Type B pancreatic cell (in vitro differentiated cells): ENCODE measurements around the gene CCDC106. TPM values are rescaled to one million over a fixed set of nuclear protein-coding genes. Genes with fewer than 3 reads are reported as not detected.

Source experiments
- DNase-seq: peaks from one replicate; pipeline ENCODE4 v3.0.0; 2021; ENCODE audit warnings: mixed read lengths; ENCODE audit not compliant: unreplicated experiment; ENCODE audit errors: extremely low spot score
- H3K27ac Mint-ChIP-seq: 2 replicates; pipeline ENCODE4 v1.8.0; 2021; ENCODE audit warnings: mild to moderate bottlenecking, mixed read lengths
- H3K27me3 Mint-ChIP-seq: 2 replicates; pipeline ENCODE4 v1.8.0; 2021; ENCODE audit warnings: mixed read lengths
- H3K36me3 Mint-ChIP-seq: 2 replicates; pipeline ENCODE4 v1.8.0; 2021; ENCODE audit warnings: mixed read lengths
- H3K4me1 Mint-ChIP-seq: one replicate; pipeline ENCODE4 v1.8.0; 2021; ENCODE audit warnings: mixed read lengths; ENCODE audit not compliant: unreplicated experiment
- H3K4me3 Mint-ChIP-seq: 2 replicates; pipeline ENCODE4 v1.8.0; 2021; ENCODE audit warnings: mild to moderate bottlenecking, mixed read lengths
- H3K9me3 Mint-ChIP-seq: 2 replicates; pipeline ENCODE4 v1.8.0; 2021; ENCODE audit warnings: mixed read lengths
- CTCF ChIP-seq: fragments of 200-600 bp; sonication (generic); conservative IDR thresholded peaks from 2 replicates; pipeline ENCODE4 v1.5.0; 2021; ENCODE audit warnings: antibody characterized with exemption, mild to moderate bottlenecking
- total RNA-seq: library from RNA; stranded (reverse); gene quantifications from 2 replicates; pipeline ENCODE4 v1.2.1, GENCODE V29; 2021; ENCODE audit warnings: low replicate concordance

The CCDC106 gene
- total RNA-seq, 1 donor from 2014 or later, result 18.1 TPM

DNA sequence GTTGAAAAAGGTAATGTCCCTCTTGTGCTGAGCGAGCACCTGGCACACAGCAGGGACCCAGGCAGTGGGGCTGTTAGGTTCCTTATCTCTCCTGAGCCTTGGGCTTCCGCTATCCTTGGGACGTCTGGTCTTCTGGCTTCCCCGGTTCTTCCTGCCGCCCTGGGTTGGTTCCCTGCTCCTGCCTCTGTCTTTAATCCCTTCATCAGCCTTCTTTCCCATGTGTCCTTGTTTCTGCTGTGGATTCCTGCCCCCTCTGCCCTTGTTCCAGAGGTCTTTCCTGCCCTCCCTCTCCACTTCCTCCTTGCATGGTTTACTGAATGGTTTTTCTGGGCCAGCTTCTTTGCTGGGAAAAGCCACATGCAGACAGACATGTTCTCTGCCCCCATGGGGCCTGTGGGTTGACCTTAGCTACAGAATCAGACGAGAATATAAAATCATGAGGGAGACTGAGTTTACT, 29.6 kb downstream of the CCDC106 start:
- H3K4me3 Mint-ChIP-seq, result peak overlapping the region; percentile 97
- DNase-seq, result no peak
- peaks cover 7% of the 10 kb centered on the region for H3K36me3 Mint-ChIP-seq
- TF ChIP-seq CTCF, result no peak
- H3K27me3 Mint-ChIP-seq, result no peaks in the 10 kb centered on the region
- H3K9me3 Mint-ChIP-seq, result no peaks in the 10 kb centered on the region
- H3K27ac Mint-ChIP-seq, result peak overlapping the region; percentile 93
- peaks cover 22% of the 10 kb centered on the region for H3K4me1 Mint-ChIP-seq

GRCh38 chr19:55678121-55678671, 30.2 kb downstream of the CCDC106 start:
- TF ChIP-seq CTCF, result no peak
- H3K4me3 Mint-ChIP-seq, result no peak overlapping the region
- H3K36me3 Mint-ChIP-seq, result peaks cover 7% of the 10 kb centered on the region
- H3K27ac Mint-ChIP-seq, result no peak overlapping the region
- no peaks in the 10 kb centered on the region for H3K27me3 Mint-ChIP-seq
- peaks cover 22% of the 10 kb centered on the region for H3K4me1 Mint-ChIP-seq
- H3K9me3 Mint-ChIP-seq, result no peaks in the 10 kb centered on the region
- no peak for DNase-seq

DNA sequence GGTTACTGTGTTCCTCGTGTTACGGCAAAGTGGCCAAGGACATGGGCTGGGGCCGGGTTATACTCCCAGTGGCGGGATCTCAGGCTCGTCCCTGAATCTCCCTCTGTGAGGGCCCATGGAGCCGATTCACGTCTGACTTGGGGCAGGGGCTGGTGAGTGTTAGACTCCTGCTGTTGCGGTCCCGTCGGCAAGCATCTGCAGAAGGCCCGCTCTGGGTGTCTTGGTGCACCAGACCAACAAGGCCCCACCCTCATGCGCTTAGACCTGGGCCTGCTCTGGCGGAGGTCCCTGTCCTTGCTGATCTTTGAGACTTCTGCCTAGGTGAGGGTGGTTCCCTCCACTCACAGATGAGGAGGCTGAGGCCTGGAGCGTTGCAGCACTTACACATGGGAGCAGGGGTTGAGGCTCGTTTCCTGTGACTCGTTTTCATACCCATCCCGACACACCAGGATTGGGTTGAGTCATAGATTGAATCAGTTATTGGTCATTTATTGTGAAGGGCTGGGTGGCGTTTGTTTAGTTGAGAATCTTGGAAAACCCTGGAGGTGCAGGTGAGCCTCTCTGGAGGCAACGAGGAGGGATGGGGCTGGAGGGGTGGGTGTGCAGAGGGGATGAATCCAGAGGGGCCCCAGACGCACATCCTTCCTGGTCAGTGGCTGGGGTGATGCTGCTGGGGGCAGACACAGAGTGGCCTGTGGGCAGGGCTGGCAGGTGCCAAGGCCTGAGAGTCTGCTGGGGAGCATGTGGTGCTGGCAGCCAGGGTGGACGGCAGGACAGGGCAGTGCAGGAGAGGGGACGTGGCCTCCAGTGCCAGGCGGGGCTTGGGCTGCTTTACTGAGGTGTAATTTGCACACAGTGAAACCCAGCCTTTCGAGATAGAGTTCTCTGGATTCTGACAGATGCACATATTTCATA, 31.6 kb downstream of the CCDC106 start:
- no peak for TF ChIP-seq CTCF
- Mint-ChIP-seq H3K4me3 (no peak overlapping the region), H3K27ac (no peak overlapping the region), H3K9me3 (no peaks in the 10 kb centered on the region), H3K4me1 (peaks cover 17% of the 10 kb centered on the region), H3K36me3 (peaks cover 7% of the 10 kb centered on the region), H3K27me3 (no peaks in the 10 kb centered on the region)
- DNase-seq, result no peak

DNA sequence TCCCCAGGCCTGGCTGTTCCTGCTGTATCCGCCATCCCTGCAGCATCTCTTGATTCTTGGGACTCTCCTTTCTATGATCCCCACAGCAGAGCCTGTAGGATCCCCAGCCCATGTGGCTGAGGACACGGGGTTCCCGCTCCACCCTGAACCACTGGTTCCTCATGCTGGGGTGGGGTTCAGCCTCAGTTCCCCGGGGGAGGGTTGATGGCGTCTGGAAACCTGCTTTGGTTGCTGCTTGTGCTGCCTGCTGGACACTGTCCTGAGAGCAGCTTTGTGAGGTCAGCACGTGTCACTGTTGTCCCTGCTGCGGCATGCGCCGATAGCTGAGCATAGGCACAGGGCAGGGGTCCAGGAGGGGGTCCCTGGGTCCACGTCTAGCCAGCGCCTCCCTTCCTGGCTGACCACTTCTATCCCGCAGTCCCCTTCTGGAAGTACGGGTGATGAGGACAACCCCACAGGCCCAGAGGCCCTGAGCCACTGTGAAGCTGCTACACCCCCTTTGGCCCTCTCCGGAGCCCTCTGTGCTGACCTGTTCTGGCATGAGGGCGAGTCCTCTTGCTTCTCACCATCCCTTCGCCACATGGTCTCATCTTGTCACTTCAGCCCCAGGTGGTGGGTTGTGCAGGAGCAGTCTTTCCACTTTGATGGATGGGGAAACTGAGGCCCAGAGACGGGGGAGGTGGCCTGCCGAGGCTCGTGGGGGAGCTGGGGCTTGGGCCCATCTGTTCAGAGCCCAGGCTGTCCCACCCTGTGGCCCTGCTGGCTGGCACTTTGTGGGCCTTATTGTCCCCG, 32.5 kb downstream of the CCDC106 start:
- Mint-ChIP-seq H3K9me3 (no peaks in the 10 kb centered on the region), H3K36me3 (peaks cover 5% of the 10 kb centered on the region), H3K4me3 (no peak overlapping the region), H3K27ac (no peak overlapping the region), H3K27me3 (no peaks in the 10 kb centered on the region), H3K4me1 (peaks cover 17% of the 10 kb centered on the region)
- DNase-seq, result no peak
- TF ChIP-seq CTCF, result no peak

- peaks cover 3% of the 10 kb centered on the region for H3K36me3 Mint-ChIP-seq
- no peak overlapping the region for H3K4me3 Mint-ChIP-seq
- no peak for TF ChIP-seq CTCF
- no peaks in the 10 kb centered on the region for H3K9me3 Mint-ChIP-seq
- H3K4me1 Mint-ChIP-seq, result peaks cover 14% of the 10 kb centered on the region
- no peak overlapping the region for H3K27ac Mint-ChIP-seq
- no peak for DNase-seq
- no peaks in the 10 kb centered on the region for H3K27me3 Mint-ChIP-seq
Measured at GRCh38 chr19:55681131-55682092, 33.4 kb downstream of the CCDC106 start.
